CD4-positive, alpha-beta T cell treated with Interferon gamma for 1 hour (primary cell): ENCODE measurements around the gene KCNN2.

Experiments
- DNase-seq: peaks from one replicate; pipeline ENCODE4 v3.0.0-alpha.2; 2020

The KCNN2 gene

GRCh38 chr5:114362977-114363761, 1.3 kb downstream of the KCNN2 start:
- no peak for DNase-seq

- DNase-seq = no peak
Observed at GRCh38 chr5:114363837-114364236, 2.0 kb downstream of the KCNN2 start.

- no peak for DNase-seq
Observed at GRCh38 chr5:114367029-114367428, 5.2 kb downstream of the KCNN2 start.

- DNase-seq = no peak
Observed at GRCh38 chr5:114369680-114370417, 8.0 kb downstream of the KCNN2 start.

- DNase-seq = no peak
Observed at GRCh38 chr5:114377050-114377844, 15.4 kb downstream of the KCNN2 start.

- no peak for DNase-seq
Observed at GRCh38 chr5:114377946-114378345, 16.1 kb downstream of the KCNN2 start.

GRCh38 chr5:114380721-114381120, 18.9 kb downstream of the KCNN2 start:
- DNase-seq = no peak

GRCh38 chr5:114387433-114387832, 25.6 kb downstream of the KCNN2 start:
- no peak for DNase-seq

GRCh38 chr5:114390431-114390830, 28.6 kb downstream of the KCNN2 start:
- no peak for DNase-seq

- DNase-seq = no peak
Observed at GRCh38 chr5:114391321-114391720, 29.5 kb downstream of the KCNN2 start.

- DNase-seq = no peak
Observed at GRCh38 chr5:114393159-114393558, 31.3 kb downstream of the KCNN2 start.

GRCh38 chr5:114402206-114402605, 40.3 kb downstream of the KCNN2 start:
- no peak for DNase-seq

GRCh38 chr5:114407783-114408182, 45.9 kb downstream of the KCNN2 start:
- no peak for DNase-seq

GRCh38 chr5:114408847-114409246, 47.0 kb downstream of the KCNN2 start:
- DNase-seq = no peak

GRCh38 chr5:114411380-114411931, 49.6 kb downstream of the KCNN2 start:
- DNase-seq = no peak

GRCh38 chr5:114412510-114413171, 50.8 kb downstream of the KCNN2 start:
- DNase-seq = no peak

- no peak for DNase-seq
Observed at GRCh38 chr5:114415760-114416159, 53.9 kb downstream of the KCNN2 start.

- no peak for DNase-seq
Observed at GRCh38 chr5:114416254-114416653, 54.4 kb downstream of the KCNN2 start.

- no peak for DNase-seq
Observed at GRCh38 chr5:114417519-114417918, 55.6 kb downstream of the KCNN2 start.

- DNase-seq = no peak
Observed at GRCh38 chr5:114418176-114419066, 56.6 kb downstream of the KCNN2 start.

- DNase-seq = no peak
Observed at GRCh38 chr5:114419067-114419388, 57.2 kb downstream of the KCNN2 start.

- DNase-seq = no peak
Observed at GRCh38 chr5:114419959-114420358, 58.1 kb downstream of the KCNN2 start.
